Adrenal gland (tissue), 5 donors: ENCODE results near the gene FCAMR.

Source experiments
- POLR2A ChIP-seq, 2 donors: fragments of 450-650 bp; IDR thresholded peaks; one replicate each; pipeline ENCODE4 v1.6.1; 2017; ENCODE audit warnings: antibody characterized with exemption in 2 of 2, mild to moderate bottlenecking in 2 of 2, moderate library complexity in 1 of 2
- TF ChIP-seq, protein P1 (sequence below), 6 experiments: fragments of 450-650 bp in 4 of 6; fragments of 200-600 bp in 2 of 6; sonication (generic) in 1 of 6; IDR thresholded peaks; 1 replicate in 5 of 6; 2 replicates in 1 of 6; pipeline versions ENCODE4 v1.5.1 to v1.8.0; 2016 to 2021; ENCODE audit warnings: antibody characterized with exemption in 6 of 6, mild to moderate bottlenecking in 2 of 6, moderate library complexity in 1 of 6
- donor health status: DM: no; HTN: no; CAD: no.

GRCh38 chr1:207002724-207003146 is 32.5 kb upstream of the FCAMR start:
- no peak for TF ChIP-seq POLR2A (IDR thresholded peaks at IDR 0.05)
- TF ChIP-seq, protein P1, sequence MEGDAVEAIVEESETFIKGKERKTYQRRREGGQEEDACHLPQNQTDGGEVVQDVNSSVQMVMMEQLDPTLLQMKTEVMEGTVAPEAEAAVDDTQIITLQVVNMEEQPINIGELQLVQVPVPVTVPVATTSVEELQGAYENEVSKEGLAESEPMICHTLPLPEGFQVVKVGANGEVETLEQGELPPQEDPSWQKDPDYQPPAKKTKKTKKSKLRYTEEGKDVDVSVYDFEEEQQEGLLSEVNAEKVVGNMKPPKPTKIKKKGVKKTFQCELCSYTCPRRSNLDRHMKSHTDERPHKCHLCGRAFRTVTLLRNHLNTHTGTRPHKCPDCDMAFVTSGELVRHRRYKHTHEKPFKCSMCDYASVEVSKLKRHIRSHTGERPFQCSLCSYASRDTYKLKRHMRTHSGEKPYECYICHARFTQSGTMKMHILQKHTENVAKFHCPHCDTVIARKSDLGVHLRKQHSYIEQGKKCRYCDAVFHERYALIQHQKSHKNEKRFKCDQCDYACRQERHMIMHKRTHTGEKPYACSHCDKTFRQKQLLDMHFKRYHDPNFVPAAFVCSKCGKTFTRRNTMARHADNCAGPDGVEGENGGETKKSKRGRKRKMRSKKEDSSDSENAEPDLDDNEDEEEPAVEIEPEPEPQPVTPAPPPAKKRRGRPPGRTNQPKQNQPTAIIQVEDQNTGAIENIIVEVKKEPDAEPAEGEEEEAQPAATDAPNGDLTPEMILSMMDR (IDR thresholded peaks at IDR 0.05), result no peak
